22Rv1 (cell line): ENCODE data around the gene IFNG.

Source experiments
- CTCF ChIP-seq: fragments of 450-650 bp; IDR thresholded peaks from 2 replicates; pipeline ENCODE4 v1.5.1; 2017; ENCODE audit warnings: mild to moderate bottlenecking
- ZFX ChIP-seq: fragments of 450-650 bp; IDR thresholded peaks from 2 replicates; pipeline ENCODE4 v1.6.1; 2017; ENCODE audit warnings: antibody characterized with exemption, borderline replicate concordance

- TF ChIP-seq CTCF (no peak), ZFX (no peak)
Measured at GRCh38 chr12:68154779-68155178, 4.8 kb downstream of the IFNG start.
